Measurements from ENCODE around the gene ZNF319. TPM values are rescaled to one million over a fixed set of nuclear protein-coding genes. Genes with fewer than 3 reads are reported as not detected.

ZNF319 gene
- polyA plus RNA-seq, 6 donors from 2014 or later = 3.1 to 10.7 (median 6.0) TPM

DNA sequence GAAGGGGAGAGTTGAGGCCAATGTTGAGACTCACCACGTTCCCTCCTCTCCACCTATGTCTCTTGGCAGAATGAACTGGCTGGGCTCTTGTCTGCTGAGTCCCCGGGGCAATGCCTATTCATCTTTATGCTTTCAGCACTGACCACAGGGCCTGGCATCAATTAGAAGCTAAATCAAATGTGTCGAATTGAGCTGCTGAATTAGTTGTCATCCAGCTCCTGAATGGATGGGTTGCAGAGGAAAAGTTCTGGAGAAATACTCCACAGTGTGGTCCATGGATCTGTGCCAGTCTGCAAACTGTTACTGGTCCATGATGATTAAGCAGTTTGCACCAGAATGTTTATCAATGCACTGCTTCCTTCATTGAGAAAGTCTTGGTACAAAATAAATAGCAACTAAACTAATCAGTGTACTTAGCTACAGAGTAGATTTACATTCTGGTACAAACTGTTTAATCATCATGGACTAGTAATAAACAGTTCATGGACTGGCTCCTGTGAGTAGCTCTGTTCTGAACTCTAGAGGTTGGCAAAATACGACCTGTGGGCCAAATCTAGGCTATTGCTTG lies 34.2 kb downstream of the ZNF319 start:
- Mint-ChIP-seq H3K27me3 (peaks cover 5 to 31% (median 20%) of the 10 kb centered on the region in 3 donors), H3K36me3 (no peaks in the 10 kb centered on the region), H3K9me3 (peaks cover 0 to 5% (median 0%) of the 10 kb centered on the region in 7 donors), H3K4me3 (no peak overlapping the region), H3K4me1 (peaks cover 0 to 3% (median 0%) of the 10 kb centered on the region in 3 donors), H3K27ac (peak overlapping the region in 2 of 6 donors; percentile 6 to 72)
- DNase-seq (no peak), ATAC-seq (ENCODE audit: low read depth in 2 of 2) (no peak)

DNA sequence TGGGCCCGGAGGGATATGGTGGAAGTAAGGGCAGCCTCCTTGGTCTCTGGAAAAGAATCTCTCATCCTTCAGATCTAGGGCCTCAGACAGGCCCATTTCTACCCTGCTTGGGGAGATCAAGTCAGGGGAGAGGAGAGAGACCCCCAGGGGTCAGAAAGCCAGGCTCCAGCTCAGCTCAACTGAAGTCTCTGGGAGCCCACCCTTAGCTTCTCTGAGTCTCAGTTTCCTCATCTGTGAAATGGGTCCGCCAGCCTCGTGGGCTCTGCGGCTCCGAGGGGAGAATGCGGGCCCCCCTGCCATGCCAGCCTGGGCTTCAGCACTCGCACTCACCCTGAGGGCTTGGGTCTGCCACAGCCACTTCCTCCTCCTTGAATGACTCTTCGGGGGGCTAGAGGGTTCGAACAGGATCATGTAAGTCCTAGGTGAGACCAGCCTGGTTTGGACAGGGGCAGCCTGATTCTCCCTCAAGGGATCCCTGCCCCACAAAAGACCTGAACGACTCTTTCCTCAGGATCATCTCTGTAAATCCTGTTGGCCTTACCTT lies 36.2 kb downstream of the ZNF319 start:
- Mint-ChIP-seq H3K4me3 (no peak overlapping the region), H3K27ac (no peak overlapping the region), H3K27me3 (peaks cover 5 to 25% (median 17%) of the 10 kb centered on the region in 3 donors), H3K4me1 (peaks cover 0 to 3% (median 0%) of the 10 kb centered on the region in 3 donors), H3K9me3 (peaks cover 0 to 5% (median 0%) of the 10 kb centered on the region in 7 donors), H3K36me3 (no peaks in the 10 kb centered on the region)
- ATAC-seq (ENCODE audit: low read depth in 2 of 2) (no peak), DNase-seq (no peak)

DNA sequence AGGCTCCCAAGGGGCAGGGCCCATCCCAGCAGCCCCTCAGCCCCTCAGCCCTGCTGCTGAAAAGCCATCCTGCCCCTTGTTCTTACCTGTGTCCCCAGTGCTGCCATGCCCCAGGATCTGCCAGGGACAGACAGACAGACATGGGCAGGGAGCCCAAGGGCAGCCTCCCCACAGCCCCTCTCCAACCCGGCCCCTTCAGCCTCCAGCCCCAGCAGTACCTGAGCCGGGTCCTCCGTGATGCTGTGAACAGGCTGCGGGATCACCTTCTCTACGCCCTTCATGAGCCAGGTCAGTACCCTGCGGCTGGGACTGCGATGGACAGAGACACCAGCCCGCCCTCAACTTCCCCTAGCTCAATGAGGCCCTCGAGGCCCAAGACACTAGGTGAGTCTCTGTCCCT lies 37.7 kb downstream of the ZNF319 start:
- peaks cover 0 to 5% (median 0%) of the 10 kb centered on the region in 7 donors for H3K9me3 Mint-ChIP-seq
- peaks cover 0 to 7% (median 0%) of the 10 kb centered on the region in 3 donors for H3K4me1 Mint-ChIP-seq
- no peak overlapping the region for H3K27ac Mint-ChIP-seq
- H3K27me3 Mint-ChIP-seq = peaks cover 2 to 35% (median 26%) of the 10 kb centered on the region in 3 donors
- ATAC-seq (ENCODE audit: low read depth in 2 of 2) (no peak), DNase-seq (no peak)
- no peaks in the 10 kb centered on the region for H3K36me3 Mint-ChIP-seq
- H3K4me3 Mint-ChIP-seq = no peak overlapping the region

DNA sequence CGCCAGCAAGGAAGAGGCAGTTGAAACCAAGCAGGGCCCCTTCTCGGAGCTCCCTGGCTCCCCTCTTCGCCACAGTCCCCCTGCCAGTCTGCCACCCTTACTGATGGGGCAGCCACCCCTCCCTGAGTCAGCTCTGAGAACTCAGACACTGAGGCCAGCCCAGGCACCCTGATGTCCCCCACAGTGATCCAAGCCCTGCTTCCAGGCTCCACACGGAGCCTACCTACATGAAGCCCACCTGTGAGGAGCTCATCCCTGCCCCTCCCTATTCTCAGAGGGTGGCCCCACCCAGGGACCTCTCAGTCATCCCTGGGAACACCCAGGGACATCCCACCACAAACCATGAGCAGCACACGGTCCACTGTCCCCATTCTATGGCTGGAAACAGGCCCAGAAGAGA lies 38.4 kb downstream of the ZNF319 start:
- H3K4me3 Mint-ChIP-seq = no peak overlapping the region
- H3K27ac Mint-ChIP-seq = no peak overlapping the region
- peaks cover 0 to 5% (median 0%) of the 10 kb centered on the region in 3 donors for H3K4me1 Mint-ChIP-seq
- ATAC-seq (ENCODE audit: low read depth in 2 of 2) (no peak), DNase-seq (no peak)
- H3K27me3 Mint-ChIP-seq = peaks cover 0 to 35% (median 26%) of the 10 kb centered on the region in 3 donors
- peaks cover 0 to 5% (median 0%) of the 10 kb centered on the region in 7 donors for H3K9me3 Mint-ChIP-seq
- no peaks in the 10 kb centered on the region for H3K36me3 Mint-ChIP-seq

DNA sequence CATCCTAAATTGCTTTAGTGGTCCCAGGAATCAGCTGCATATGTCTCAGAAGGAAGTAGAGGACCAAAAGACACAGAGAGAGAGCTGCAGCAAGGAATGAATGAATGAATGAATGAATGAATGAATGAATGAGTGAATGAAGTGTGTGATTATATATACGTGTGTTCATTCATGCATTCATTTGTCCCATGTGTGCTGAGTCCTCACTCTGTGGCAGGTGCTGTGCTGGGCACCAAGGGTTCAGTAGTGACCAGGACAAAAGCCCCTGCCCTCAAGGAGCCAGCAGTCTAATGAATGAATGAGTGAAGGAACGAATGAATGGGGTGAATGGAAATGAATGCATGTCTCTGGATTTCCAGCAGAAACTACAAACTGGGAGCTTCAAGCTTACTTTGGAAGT lies 38.9 kb downstream of the ZNF319 start:
- Mint-ChIP-seq H3K4me1 (peaks cover 0 to 4% (median 0%) of the 10 kb centered on the region in 3 donors), H3K4me3 (no peak overlapping the region), H3K27me3 (peaks cover 0 to 35% (median 26%) of the 10 kb centered on the region in 3 donors), H3K36me3 (no peaks in the 10 kb centered on the region), H3K9me3 (peaks cover 0 to 5% (median 0%) of the 10 kb centered on the region in 7 donors), H3K27ac (no peak overlapping the region)
- no peak for DNase-seq
- ATAC-seq (ENCODE audit: low read depth in 2 of 2) = no peak

DNA sequence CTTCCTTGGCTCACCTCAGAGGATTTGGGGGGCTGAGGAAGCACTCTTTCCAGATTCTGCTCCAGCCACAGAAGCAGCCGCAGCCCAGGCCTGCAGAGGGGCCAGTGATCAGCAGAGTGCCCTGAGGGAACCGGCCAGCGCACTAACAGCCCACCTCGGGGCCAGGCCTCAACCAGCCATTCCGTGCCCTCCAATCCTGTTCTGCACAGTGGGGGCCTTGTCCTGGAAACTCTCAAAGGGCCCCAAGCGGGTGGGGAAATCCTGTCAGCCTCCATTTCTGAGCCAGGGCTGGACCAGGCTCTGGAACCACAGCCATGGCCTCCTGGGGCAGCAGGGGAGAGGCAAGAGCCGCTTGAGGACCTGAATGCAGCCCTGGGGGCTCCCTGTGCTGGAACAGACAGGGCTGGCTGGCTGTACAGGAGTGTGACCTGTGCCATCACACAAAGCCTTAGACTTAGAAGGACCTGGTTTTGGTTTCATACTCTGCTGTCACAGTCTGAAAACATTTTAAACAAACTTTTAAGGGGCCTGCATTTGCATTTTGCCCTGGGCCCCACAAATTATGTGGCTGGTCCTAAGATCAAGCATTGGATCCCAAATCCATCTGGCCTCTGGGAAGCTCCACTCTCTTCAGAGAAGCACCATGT lies 39.5 kb downstream of the ZNF319 start:
- Mint-ChIP-seq H3K4me3 (no peak overlapping the region), H3K36me3 (no peaks in the 10 kb centered on the region), H3K9me3 (peaks cover 0 to 5% (median 0%) of the 10 kb centered on the region in 7 donors), H3K27ac (no peak overlapping the region), H3K4me1 (peaks cover 0 to 4% (median 0%) of the 10 kb centered on the region in 3 donors), H3K27me3 (peaks cover 0 to 35% (median 26%) of the 10 kb centered on the region in 3 donors)
- DNase-seq = no peak
- ATAC-seq (ENCODE audit: low read depth in 2 of 2) = no peak

DNA sequence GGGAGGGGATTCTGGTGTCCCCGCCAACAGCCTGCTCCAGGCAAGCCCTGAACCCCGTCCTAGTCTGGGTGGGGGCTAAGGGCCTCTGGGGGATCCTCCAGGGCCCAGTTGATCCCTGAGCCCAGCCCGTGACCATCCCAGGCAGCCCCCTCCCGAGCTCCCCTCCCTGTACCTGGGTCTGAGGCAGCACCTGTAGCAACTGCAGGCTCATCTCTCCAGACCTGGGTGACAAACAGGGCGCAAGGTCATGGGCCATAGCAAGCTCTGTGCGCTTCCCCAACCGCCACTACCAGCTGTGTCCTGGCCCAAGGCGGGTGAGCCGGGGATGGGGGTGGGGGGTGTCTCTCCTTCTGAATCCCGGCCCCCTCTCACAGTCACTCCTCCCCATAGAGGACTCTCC lies 40.2 kb downstream of the ZNF319 start:
- no peak for ATAC-seq (ENCODE audit: low read depth in 2 of 2)
- no peak for DNase-seq
- peaks cover 0 to 5% (median 0%) of the 10 kb centered on the region in 7 donors for H3K9me3 Mint-ChIP-seq
- H3K4me1 Mint-ChIP-seq = peaks cover 0 to 4% (median 0%) of the 10 kb centered on the region in 3 donors
- no peaks in the 10 kb centered on the region for H3K36me3 Mint-ChIP-seq
- no peak overlapping the region for H3K4me3 Mint-ChIP-seq
- H3K27me3 Mint-ChIP-seq = peaks cover 0 to 40% (median 29%) of the 10 kb centered on the region in 3 donors
- no peak overlapping the region for H3K27ac Mint-ChIP-seq

DNA sequence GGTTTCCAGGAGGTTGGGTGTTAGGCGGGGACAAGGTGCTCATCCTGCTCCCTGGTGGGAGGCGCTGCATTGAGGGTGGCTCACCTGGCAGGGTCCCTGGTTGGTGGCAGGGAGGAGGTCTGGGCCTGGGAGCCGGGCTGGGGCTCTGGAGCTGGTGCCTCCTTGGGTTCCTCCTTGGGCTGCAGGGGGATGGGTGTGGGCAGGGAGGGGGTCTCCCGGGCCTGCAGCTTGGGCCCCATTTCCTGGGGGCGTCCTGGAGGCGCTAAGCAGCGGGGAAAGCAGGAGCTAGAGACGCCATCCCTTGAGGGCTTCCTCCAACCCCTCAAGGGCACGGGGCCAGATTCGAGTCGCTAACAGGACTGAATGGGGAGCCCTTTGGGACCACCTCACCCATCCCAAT lies 40.7 kb downstream of the ZNF319 start:
- no peak for ATAC-seq (ENCODE audit: low read depth in 2 of 2)
- no peak overlapping the region for H3K4me3 Mint-ChIP-seq
- H3K9me3 Mint-ChIP-seq = peaks cover 0 to 2% (median 0%) of the 10 kb centered on the region in 7 donors
- H3K36me3 Mint-ChIP-seq = no peaks in the 10 kb centered on the region
- peaks cover 0 to 4% (median 0%) of the 10 kb centered on the region in 3 donors for H3K4me1 Mint-ChIP-seq
- H3K27ac Mint-ChIP-seq = no peak overlapping the region
- DNase-seq = no peak
- peaks cover 0 to 42% (median 31%) of the 10 kb centered on the region in 3 donors for H3K27me3 Mint-ChIP-seq

DNA sequence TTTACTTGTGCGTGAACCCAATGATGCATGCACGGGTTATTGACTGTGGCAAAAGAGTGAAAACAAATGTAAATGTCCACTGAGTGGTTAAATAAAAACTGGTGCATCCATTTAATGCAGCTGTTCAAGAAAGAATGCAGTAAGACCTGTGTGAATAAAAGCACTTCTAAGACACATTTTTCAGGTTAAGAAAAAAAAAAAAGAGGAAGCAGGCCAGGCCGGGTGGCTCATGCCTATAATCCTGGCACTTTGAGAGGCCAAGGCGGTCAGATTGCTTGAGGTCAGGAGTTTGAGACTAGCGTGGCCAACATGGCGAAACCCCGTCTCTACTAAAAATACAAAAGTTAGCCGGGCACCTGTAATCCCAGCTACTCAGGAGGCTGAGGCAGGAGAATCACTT lies 41.4 kb downstream of the ZNF319 start:
- no peaks in the 10 kb centered on the region for H3K9me3 Mint-ChIP-seq
- ATAC-seq (ENCODE audit: low read depth in 2 of 2) (no peak), DNase-seq (no peak)
- peak overlapping the region in 1 of 6 donors; percentile 56 for H3K27ac Mint-ChIP-seq
- peaks cover 0 to 4% (median 0%) of the 10 kb centered on the region in 3 donors for H3K4me1 Mint-ChIP-seq
- no peaks in the 10 kb centered on the region for H3K36me3 Mint-ChIP-seq
- peaks cover 0 to 42% (median 31%) of the 10 kb centered on the region in 3 donors for H3K27me3 Mint-ChIP-seq
- no peak overlapping the region for H3K4me3 Mint-ChIP-seq

DNA sequence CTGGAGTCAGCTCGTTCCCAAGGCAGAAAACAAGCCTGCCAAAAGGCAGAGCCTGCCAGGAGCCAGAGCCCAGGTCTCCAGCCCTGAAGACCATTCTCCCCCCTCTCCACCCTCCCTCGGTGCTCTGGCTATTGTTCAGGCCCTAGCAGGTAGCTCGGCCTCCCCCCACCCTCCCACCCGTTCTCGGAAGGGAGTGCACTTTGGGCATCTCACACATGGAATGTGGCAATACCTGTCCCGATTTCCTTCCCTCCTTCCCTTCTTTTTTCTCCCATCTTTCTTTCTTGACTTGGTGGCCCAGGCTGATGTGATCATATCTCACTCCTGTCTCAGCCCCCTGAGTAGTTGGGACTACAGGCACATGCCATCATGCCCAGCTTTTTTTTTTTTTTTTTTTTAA lies 41.9 kb downstream of the ZNF319 start:
- Mint-ChIP-seq H3K27ac (no peak overlapping the region), H3K4me3 (no peak overlapping the region), H3K9me3 (no peaks in the 10 kb centered on the region)

DNA sequence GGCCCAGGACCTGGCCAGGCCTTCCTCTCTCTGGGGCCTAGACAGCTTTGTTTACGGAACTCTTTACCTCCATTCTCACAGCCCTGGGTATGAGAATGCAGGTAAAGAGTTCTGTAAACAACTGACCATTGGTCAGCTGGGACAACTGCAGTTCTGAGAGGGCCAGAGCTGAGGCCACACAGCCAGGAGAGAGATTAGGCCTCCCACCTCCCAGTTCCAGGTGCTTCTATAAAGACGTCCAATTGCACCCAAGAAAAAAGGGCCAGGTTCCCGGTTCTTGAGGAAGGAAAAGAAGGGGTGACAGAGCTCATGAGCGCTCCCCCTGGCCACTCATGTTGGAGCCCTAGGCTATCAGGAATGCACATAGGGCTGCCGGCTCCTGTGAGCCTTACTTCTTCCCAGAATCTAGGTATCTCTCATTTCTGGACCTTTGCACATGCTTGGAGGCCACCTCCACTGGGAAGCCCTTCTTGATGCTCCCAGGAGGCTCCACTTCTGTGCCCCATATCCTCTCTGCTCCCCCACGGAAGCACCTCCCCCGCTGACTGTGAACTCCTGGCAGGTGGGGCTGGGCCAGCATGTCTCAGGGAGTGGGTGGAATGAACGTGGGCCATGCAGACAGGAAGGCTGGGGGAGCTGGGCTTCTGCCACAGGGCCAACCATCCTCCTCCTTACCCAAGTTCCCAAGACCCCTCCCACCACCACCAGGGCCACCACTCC lies 42.6 kb downstream of the ZNF319 start:
- DNase-seq = no peak
- peaks cover 0 to 46% (median 33%) of the 10 kb centered on the region in 3 donors for H3K27me3 Mint-ChIP-seq
- no peak for ATAC-seq (ENCODE audit: low read depth in 2 of 2)
- H3K27ac Mint-ChIP-seq = no peak overlapping the region
- no peak overlapping the region for H3K4me3 Mint-ChIP-seq
- no peaks in the 10 kb centered on the region for H3K36me3 Mint-ChIP-seq
- peaks cover 0 to 4% (median 0%) of the 10 kb centered on the region in 3 donors for H3K4me1 Mint-ChIP-seq
- no peaks in the 10 kb centered on the region for H3K9me3 Mint-ChIP-seq

More for the DNA sequence above, 41.9 kb downstream of the ZNF319 start:
- Mint-ChIP-seq H3K4me1 (peaks cover 0 to 4% (median 0%) of the 10 kb centered on the region in 3 donors), H3K27me3 (peaks cover 0 to 46% (median 31%) of the 10 kb centered on the region in 3 donors), H3K36me3 (no peaks in the 10 kb centered on the region)
- ATAC-seq (ENCODE audit: low read depth in 2 of 2) (no peak), DNase-seq (no peak)

DNA sequence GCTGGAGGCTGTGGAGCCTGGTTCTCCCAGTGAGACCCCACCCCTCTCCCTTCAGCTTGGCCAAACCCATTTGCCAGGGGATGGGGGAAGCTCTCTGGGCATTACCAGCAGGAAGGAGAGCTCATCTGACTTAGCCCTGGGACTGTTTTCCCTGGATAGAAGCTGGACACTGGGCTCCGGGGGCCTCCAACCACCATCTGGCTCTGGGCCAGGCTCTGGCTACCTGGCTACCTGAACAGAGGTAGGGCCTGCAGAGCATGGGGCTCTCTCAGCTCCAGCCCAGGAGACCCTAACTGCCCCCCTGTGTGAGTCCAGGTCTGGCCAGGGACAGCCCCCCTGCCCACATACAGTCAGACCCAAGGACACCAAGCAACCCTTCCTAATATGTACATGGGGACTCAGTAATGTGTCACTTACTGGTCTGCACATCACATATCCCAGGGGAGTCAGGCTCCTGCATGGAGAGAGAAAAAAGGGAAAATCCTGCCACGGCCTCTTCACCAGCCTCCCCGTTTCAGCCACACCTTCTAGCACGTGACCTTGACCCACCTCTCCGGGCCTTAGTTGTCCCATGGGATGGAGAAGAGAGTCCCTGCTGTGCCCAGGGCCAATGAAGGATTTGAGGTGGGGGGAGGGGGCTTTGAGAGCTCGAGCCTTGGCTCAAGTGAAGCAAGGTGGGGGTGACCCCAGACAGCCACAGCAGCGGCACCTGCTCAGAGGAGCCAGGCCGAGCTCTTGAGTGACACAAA lies 43.4 kb downstream of the ZNF319 start:
- Mint-ChIP-seq H3K4me3 (no peak overlapping the region), H3K36me3 (no peaks in the 10 kb centered on the region), H3K27ac (peak overlapping the region in 1 of 6 donors; percentile 21), H3K4me1 (peaks cover 0 to 4% (median 0%) of the 10 kb centered on the region in 3 donors), H3K27me3 (peaks cover 0 to 48% (median 32%) of the 10 kb centered on the region in 3 donors), H3K9me3 (no peaks in the 10 kb centered on the region)
- ATAC-seq (ENCODE audit: low read depth in 2 of 2) (no peak), DNase-seq (no peak)

Data from naive B cell (primary cell).